ENCODE measurements around the gene CD59. TPM values are rescaled to one million over a fixed set of nuclear protein-coding genes. Genes with fewer than 3 reads are reported as not detected.
"Not testable (repeated sequence)": the region's sequence is repeated elsewhere in the genome, so short reads cannot be mapped to it uniquely, and the experiment has no call there.

CD59 gene
- total RNA-seq, 2 donors from 2014 or later, result 368 to 529 TPM

DNA sequence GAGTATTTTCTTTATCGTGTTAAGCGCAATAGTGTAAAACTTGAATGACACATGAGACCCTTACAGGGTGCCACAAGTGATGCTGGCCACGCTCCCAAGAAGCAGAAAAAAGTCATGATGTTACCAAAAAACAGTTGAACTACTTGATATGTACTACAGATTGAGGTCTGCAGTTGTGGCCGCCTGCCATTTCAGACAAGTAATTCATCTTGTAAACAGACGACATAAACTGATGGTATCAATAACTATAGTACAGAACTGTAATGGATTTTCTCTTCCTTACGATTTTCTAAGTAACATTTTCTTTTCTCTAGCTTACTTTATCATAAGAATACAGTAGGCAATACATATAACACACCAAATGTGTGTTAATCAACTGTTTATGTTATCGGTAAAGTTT is 5.5 kb downstream of the CD59 start:
- Histone ChIP-seq H3K36me3 (peaks cover 5% of the 10 kb centered on the region), H3K27ac (no peak overlapping the region), H3K4me1 (ENCODE audit: control insufficient read depth in 1 of 2, low read depth in 2 of 2) (peaks cover 14 to 38% of the 10 kb centered on the region in 2 donors), H3K4me3 (no peak overlapping the region), H3K9me3 (no peaks in the 10 kb centered on the region), H3K27me3 (replicated peaks; ENCODE audit: insufficient read depth) (no peaks in the 10 kb centered on the region)
- DNase-seq (ENCODE audit: low spot score) (no peak), ATAC-seq (ENCODE audit: insufficient number of reproducible peaks, low FRiP score, low read depth) (no peak)
- no peak for TF ChIP-seq CTCF (IDR thresholded peaks at IDR 0.05)

- not testable (repeated sequence) for H3K27ac ChIP-seq; DNase-seq (ENCODE audit: low spot score); ATAC-seq (ENCODE audit: insufficient number of reproducible peaks, low FRiP score, low read depth); H3K4me3 ChIP-seq; H3K9me3 ChIP-seq; H3K27me3 ChIP-seq (replicated peaks; ENCODE audit: insufficient read depth); H3K36me3 ChIP-seq
- H3K4me1 ChIP-seq (ENCODE audit: control insufficient read depth in 1 of 2, low read depth in 2 of 2), result peaks cover 23 to 48% of the 10 kb centered on the region in 2 donors
Observed at GRCh38 chr11:33729072-33729664, 7.1 kb downstream of the CD59 start.

DNA sequence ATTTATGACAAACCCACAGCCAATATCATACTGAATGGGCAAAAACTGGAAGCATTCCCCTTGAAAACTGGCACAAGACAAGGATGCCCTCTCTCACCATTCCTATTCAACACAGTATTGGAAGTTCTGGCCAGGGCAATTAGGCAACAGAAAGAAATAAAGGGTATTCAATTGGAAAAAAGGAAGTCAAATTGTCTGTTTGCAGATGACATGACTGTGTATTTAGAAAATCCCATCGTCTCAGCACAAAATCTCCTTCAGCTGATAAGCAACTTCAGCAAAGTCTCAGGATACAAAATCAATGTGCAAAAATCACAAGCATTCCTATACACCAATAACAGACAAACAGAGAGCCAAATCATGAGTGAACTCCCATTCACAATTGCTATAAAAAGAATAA is 8.7 kb downstream of the CD59 start:
- H3K27ac ChIP-seq; DNase-seq (ENCODE audit: low spot score); H3K4me3 ChIP-seq; ATAC-seq (ENCODE audit: insufficient number of reproducible peaks, low FRiP score, low read depth); H3K9me3 ChIP-seq; H3K27me3 ChIP-seq (replicated peaks; ENCODE audit: insufficient read depth); H3K36me3 ChIP-seq: not testable (repeated sequence)
- H3K4me1 ChIP-seq (ENCODE audit: control insufficient read depth in 1 of 2, low read depth in 2 of 2), result peaks cover 26 to 48% of the 10 kb centered on the region in 2 donors

DNA sequence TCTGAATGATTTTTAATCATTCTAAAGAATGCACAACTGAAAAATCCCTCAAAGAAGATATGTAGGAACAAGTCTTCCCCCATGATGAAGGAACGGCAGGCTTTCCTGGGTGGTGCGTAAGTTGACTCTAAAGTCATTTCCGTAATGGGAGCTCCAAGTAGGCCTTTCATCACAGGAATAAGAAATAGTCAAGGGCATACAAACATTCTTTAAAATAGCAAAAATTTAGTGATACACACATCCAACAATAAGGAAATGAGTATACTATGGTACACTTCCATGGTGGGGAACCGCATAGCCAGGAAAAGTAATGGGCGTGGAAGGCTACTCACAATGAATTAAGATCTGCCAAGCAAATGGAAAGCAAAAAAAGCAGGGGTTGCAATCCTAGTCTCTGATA is 10.7 kb downstream of the CD59 start:
- peaks cover 4% of the 10 kb centered on the region for H3K36me3 ChIP-seq
- H3K27me3 ChIP-seq (replicated peaks; ENCODE audit: insufficient read depth), result no peaks in the 10 kb centered on the region
- peak overlapping the region; percentile 58 to 71 for H3K27ac ChIP-seq
- DNase-seq (ENCODE audit: low spot score) (no peak), ATAC-seq (ENCODE audit: insufficient number of reproducible peaks, low FRiP score, low read depth) (no peak)
- peaks cover 31 to 45% of the 10 kb centered on the region in 2 donors for H3K4me1 ChIP-seq (ENCODE audit: control insufficient read depth in 1 of 2, low read depth in 2 of 2)
- no peak for TF ChIP-seq CTCF (IDR thresholded peaks at IDR 0.05)
- H3K9me3 ChIP-seq, result no peaks in the 10 kb centered on the region
- no peak overlapping the region for H3K4me3 ChIP-seq

- ATAC-seq (ENCODE audit: insufficient number of reproducible peaks, low FRiP score, low read depth) (no peak), DNase-seq (ENCODE audit: low spot score) (no peak)
- H3K27ac ChIP-seq, result peak overlapping the region; percentile 58 to 71
- H3K9me3 ChIP-seq, result no peaks in the 10 kb centered on the region
- H3K4me3 ChIP-seq, result no peak overlapping the region
- H3K4me1 ChIP-seq (ENCODE audit: control insufficient read depth in 1 of 2, low read depth in 2 of 2), result peaks cover 31 to 44% of the 10 kb centered on the region in 2 donors
- no peak for TF ChIP-seq CTCF (IDR thresholded peaks at IDR 0.05)
- peaks cover 4% of the 10 kb centered on the region for H3K36me3 ChIP-seq
- H3K27me3 ChIP-seq (replicated peaks; ENCODE audit: insufficient read depth), result no peaks in the 10 kb centered on the region
Observed at GRCh38 chr11:33724644-33725035, 11.6 kb downstream of the CD59 start.

- H3K4me1 ChIP-seq (ENCODE audit: control insufficient read depth in 1 of 2, low read depth in 2 of 2), result peaks cover 31 to 44% of the 10 kb centered on the region in 2 donors
- ATAC-seq (ENCODE audit: insufficient number of reproducible peaks, low FRiP score, low read depth) (peak; percentile 23), DNase-seq (ENCODE audit: low spot score) (no peak)
- no peak for TF ChIP-seq CTCF (IDR thresholded peaks at IDR 0.05)
- H3K4me3 ChIP-seq, result no peak overlapping the region
- no peaks in the 10 kb centered on the region for H3K27me3 ChIP-seq (replicated peaks; ENCODE audit: insufficient read depth)
- peaks cover 8% of the 10 kb centered on the region for H3K36me3 ChIP-seq
- H3K27ac ChIP-seq, result peak overlapping the region; percentile 58 to 71
- H3K9me3 ChIP-seq, result no peaks in the 10 kb centered on the region
Observed at GRCh38 chr11:33723238-33723881, 12.9 kb downstream of the CD59 start.
